ENCODE measurements around the gene BCL7A.

BCL7A gene

GRCh38 chr12:121989276-121990113 is 32.2 kb upstream of the BCL7A start:
- ChIA-PET CTCF (no interaction called here), POLR2A (no interaction called here)
- H3K4me3 ChIP-seq (ENCODE audit: low read depth, low read length): no peak overlapping the region
- DNase-seq (ENCODE audit: low read depth, low spot score): no peak
- TF ChIP-seq, protein P1, sequence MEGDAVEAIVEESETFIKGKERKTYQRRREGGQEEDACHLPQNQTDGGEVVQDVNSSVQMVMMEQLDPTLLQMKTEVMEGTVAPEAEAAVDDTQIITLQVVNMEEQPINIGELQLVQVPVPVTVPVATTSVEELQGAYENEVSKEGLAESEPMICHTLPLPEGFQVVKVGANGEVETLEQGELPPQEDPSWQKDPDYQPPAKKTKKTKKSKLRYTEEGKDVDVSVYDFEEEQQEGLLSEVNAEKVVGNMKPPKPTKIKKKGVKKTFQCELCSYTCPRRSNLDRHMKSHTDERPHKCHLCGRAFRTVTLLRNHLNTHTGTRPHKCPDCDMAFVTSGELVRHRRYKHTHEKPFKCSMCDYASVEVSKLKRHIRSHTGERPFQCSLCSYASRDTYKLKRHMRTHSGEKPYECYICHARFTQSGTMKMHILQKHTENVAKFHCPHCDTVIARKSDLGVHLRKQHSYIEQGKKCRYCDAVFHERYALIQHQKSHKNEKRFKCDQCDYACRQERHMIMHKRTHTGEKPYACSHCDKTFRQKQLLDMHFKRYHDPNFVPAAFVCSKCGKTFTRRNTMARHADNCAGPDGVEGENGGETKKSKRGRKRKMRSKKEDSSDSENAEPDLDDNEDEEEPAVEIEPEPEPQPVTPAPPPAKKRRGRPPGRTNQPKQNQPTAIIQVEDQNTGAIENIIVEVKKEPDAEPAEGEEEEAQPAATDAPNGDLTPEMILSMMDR (IDR thresholded peaks at IDR 0.05; ENCODE audit: insufficient read depth, low read length, missing control alignments): no peak

DNA sequence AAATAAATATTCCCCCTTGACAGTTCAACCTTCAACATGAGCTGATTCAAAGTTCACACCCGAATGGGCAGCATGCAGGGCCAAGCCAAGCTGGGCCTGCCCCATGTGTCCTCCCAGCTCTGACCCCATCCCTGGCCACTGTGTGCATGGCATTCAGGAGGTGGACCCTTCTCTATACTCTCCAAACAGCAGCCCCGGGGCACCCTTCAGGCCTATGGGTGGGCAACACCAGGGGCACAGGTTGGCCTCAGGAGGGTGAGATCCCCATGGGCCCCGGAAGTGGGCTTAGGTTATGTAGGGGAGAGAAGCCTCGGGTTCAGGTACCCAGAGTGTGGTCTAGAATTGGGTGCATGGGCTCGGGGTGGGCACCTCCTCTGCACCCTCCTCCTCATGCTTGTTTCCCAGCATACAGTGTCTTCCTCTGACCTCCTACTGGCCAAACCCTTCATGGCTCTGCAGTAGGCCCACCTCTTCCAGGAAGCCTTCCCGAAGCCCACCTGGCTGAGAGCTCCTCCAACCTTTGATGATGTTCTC is 31.5 kb upstream of the BCL7A start:
- ChIA-PET POLR2A (no interaction called here), CTCF (interaction anchor here (1.0 to 1.2 kb wide), 2 partner anchors 11 to 74 kb away, joined by 3 read pairs; no protein-coding TSS in a partner anchor)
- no peak for DNase-seq (ENCODE audit: low read depth, low spot score)
- TF ChIP-seq, protein P1 (IDR thresholded peaks at IDR 0.05; ENCODE audit: insufficient read depth, low read length, missing control alignments): no peak
- H3K4me3 ChIP-seq (ENCODE audit: low read depth, low read length): no peak overlapping the region

- no peak for DNase-seq (ENCODE audit: low read depth, low spot score)
- no peak overlapping the region for H3K4me3 ChIP-seq (ENCODE audit: low read depth, low read length)
- TF ChIP-seq, protein P1 (IDR thresholded peaks at IDR 0.05; ENCODE audit: insufficient read depth, low read length, missing control alignments): no peak
- POLR2A ChIA-PET: no interaction called here
- CTCF ChIA-PET: interaction anchor here (1.0 to 2.2 kb wide), 3 partner anchors 12 to 196 kb away, joined by 3 to 8 read pairs (median 3); no protein-coding TSS in a partner anchor
These were observed 30.7 kb upstream of the BCL7A start for GRCh38 chr12:121990692-121991603.

DNA sequence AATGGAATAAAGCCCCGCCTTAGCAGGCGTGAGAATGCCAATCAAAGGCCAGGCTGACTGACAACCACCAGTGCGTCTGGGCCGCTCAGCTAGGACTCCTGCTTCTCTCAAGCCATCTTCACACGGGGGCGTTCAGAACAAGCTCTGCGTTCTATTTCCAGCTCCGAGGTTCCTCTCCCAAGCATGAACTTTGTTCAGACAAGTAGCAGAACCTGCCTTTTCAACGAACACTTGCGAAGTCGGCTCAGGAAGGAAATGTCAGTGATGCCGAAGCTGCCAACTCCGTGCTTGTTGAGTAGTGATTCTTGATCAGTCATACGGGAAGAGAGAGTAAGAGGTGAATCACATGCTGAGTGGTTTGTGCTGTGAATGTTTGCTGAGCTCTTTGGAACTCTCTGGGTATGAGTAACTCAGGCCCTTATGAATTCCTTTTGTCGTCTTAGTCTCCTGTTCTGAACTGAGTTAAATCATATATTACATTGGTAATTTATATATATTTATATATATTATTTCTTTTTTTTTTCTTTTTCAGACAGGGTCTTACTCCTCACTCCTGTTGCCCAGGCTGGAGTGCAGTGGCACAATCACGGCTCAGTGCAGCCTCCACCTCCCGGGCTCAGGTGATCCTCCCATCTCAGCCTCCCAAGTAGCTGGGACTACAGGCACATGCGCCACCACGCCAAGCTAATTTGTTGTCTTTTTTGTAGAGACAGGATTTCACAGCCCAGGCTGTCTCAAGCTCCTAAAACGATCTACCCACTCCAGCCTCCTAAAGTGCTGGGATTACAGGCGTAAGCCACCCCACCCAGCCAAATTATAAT is 29.4 kb upstream of the BCL7A start:
- no peak overlapping the region for H3K4me3 ChIP-seq (ENCODE audit: low read depth, low read length)
- TF ChIP-seq, protein P1 (IDR thresholded peaks at IDR 0.05; ENCODE audit: insufficient read depth, low read length, missing control alignments): no peak
- DNase-seq (ENCODE audit: low read depth, low spot score): peak; percentile 97
- ChIA-PET CTCF (interaction anchor here (0.5 to 2.2 kb wide), 6 partner anchors 11 to 199 kb away, joined by 3 to 8 read pairs (median 3); partner anchors contain the start of genes BCL7A and CFAP251), POLR2A (interaction anchor here (0.6 to 0.8 kb wide), 6 partner anchors 28 to 439 kb away, joined by 3 to 4 read pairs (median 3); no protein-coding TSS in a partner anchor)

GRCh38 chr12:121996050-121996944 is 25.4 kb upstream of the BCL7A start:
- H3K4me3 ChIP-seq (ENCODE audit: low read depth, low read length): no peak overlapping the region
- TF ChIP-seq, protein P1 (IDR thresholded peaks at IDR 0.05; ENCODE audit: insufficient read depth, low read length, missing control alignments): no peak
- ChIA-PET CTCF (interaction anchor here (1.5 kb wide), 1 partner anchor 26 kb away, joined by 3 read pairs; no protein-coding TSS in a partner anchor), POLR2A (no interaction called here)
- no peak for DNase-seq (ENCODE audit: low read depth, low spot score)
